ENCODE data around the gene ABLIM3.

ABLIM3 gene

GRCh38 chr5:149141224-149141956, at the start of gene ABLIM3:
ABLIM3 (plus strand) TSS chr5:149141493; CDS start chr5:149142096, 603 bp downstream.
- peak; percentile 93 for DNase-seq

DNA sequence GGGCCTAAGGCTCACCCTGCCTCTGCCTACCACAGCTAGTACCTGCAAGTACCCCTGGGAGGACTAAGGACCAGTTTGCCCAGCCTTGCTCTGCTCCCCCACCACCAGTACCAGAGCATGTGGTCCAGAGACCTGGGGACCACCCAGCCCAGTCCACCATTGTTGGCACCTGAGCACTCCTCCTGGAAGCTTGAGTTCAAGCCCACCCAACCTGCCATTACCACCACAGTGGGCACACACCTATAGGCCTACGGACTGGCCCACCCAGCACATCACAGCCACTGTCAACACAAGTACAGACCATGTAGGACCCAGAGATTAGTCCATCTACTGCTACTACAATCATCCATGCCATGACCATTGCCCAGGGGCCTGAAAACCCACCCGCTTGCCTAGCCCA, 47.7 kb upstream of the ABLIM3 start:
- DNase-seq = no peak

- no peak for DNase-seq
Measured at GRCh38 chr5:149094996-149095395, 46.3 kb upstream of the ABLIM3 start.

GRCh38 chr5:149099920-149100319, 41.4 kb upstream of the ABLIM3 start:
- DNase-seq = no peak

DNA sequence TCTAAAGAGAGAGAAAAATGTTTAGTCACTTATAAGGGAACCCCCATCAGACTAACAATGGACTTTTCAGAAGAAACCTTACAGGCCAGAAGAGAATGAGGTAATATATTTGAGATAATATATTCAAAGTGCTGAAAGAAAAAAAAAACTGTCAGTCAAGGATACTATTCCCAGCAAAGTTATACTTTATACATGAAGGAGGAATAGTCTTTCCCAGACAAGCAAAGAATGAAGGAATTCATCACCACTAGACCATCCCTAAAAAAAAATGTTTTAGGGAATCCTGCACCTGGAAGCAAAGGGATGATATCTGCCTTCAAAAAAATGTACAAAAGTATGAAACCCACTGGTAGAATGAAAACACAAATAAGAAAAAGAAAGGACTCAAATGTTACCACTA, 41.0 kb upstream of the ABLIM3 start:
- no peak for DNase-seq

DNA sequence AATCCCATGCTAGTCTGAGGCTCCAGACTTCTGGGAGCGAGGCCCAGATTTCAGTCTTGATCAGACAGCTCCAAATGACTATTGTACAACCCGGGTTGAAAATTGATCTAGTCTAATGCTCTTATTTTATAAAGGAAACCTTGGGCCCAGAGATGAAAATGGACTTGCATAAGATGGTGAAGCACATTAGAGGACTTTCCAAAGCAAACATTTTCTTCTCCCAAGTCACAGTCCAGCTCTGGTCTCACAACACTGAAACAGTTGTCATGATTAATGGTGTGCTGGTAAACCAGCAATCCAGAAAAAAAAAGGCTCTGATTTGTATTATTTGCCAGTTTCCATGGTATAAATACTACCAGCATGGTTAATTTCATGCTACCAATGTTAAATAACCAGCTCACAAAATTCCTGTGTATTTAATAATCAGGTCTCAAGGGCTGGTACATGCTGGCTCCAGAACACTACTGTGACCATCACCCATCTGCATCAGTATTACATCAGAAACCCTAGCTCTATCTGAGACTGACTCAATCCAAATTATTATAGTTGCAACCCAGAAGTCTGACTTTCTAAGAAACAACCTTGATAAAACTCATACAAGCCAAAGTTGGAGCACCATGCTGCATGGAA, 32.5 kb upstream of the ABLIM3 start:
- no peak for DNase-seq

DNA sequence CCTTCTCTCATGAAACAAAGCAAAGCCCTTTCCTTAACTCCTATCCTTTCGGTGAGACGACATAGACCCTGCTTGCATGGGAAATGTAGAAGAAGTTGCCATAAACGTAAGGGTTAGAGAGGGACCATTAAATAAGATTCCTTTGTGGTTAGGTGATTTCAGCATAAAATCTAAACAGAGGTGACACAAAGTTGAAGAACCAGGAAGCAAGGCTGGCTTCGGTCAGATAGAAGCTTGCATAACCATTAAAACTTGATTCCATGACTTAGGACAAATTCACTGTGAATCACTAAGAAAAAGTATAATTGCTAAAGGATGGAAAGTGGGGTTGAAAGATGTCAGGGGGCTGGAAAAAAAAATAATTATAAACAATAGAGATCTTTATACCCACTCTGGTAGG, 30.9 kb upstream of the ABLIM3 start:
- DNase-seq = no peak

DNA sequence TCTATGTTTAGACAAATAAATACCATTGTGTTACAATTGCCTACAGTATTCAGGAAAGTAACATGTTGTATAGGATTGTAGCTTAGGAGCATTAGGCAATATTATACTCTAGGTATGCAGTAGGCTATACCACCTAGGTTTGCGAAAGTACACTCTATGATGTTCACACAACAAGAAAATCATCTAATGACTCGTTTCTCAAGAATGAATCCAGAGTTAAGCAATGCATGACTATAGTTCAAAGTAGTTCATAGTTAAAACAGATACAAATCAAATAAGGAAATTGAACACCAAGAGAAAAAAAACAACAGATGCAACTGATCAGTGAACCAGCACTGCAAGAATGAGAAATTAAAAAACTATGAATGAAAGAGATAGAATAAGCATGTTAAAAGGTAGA, 27.6 kb upstream of the ABLIM3 start:
- no peak for DNase-seq

DNA sequence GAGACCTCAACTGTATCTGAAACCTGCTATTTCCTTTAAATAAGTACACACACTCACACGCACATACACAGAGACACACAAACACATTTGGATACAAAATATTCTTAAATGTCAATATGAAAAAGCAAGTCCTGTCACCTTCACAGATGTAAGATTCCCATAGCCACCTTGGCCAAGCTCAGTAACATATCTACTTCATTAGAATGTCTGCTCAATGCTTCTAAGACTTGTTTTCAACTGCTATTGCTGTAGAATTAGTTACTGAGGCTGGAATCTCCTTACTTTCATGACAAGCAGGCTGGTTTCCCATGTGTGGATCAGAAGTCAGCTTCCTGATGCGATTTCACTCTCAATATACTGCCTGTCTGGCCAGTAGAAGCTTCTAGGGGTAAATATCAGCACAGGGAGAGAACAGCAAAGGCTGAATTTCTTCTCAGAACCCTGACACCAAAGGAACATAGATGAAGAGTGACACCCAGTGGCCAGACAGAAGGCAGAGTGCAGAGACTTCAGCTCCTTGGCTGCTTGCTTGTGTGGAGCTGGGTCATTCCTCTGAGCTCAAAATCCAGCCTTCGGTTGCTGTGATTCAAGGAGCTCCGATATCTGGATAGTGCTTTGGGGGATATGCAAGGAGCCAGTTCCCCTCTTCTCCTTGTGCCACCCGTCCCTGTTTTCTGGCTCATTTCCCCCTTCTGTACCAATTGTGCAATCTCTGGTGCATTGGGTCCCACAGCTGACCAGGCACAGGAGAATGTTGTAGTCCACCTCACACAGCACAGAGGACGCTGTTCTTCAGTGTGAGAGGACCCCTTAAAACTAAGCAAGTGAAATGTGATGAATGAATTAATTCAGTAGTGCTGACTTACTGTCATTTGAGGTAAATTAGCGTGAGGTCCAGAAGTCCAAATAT, 26.6 kb upstream of the ABLIM3 start:
- DNase-seq = peak; percentile 59

GRCh38 chr5:149117970-149118369, 23.3 kb upstream of the ABLIM3 start:
- DNase-seq = no peak

- no peak for DNase-seq
Measured at GRCh38 chr5:149118463-149118862, 22.8 kb upstream of the ABLIM3 start.

GRCh38 chr5:149121145-149121544, 20.1 kb upstream of the ABLIM3 start:
- DNase-seq = no peak

- DNase-seq = no peak
Measured at GRCh38 chr5:149123211-149123610, 18.1 kb upstream of the ABLIM3 start.

DNA sequence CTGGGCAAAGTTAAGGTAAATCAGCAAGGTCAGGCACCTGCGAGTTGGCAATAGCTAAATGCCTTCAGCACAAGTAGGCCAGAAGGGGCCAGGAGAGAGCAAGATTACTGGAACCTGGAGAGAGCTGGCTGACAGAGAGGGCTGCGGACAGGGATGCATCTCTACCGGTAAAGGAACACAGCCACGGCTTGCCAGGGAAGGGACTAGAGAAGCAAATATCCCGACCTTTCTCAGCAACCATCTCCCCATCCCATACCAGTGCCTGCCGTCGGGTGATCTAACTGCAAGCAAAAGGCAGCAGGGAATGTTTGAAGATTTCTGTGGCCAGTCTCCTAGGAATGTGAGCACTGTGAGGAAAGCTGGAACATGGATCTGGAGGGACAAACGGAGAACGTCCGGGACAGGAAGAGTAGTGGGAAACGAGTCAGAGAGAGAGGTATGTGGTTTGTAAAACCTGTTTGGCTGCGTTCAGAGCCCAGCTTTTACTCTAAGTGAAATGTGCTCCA, 15.9 kb upstream of the ABLIM3 start:
- DNase-seq = no peak

DNA sequence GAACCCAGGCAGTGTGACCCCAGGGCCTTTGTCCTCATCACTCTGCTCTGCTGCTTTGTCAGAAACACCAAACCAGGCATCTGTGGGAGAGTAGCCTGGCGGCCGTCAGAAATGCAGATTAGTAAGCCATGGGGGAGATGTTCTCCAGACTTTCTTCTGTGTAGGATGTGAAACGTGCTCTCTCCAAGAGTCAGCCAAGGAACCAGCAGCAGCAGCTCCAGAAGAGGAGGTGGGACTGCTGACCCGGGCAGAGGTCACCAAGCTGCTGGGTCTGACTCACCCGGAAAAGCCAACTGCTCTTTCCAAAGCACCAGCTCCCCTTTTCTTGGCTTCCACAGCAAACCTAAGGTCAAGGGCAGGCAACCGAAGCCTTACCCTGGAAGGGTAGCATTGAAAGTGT, 14.4 kb upstream of the ABLIM3 start:
- DNase-seq = no peak

GRCh38 chr5:149127394-149127955, 13.8 kb upstream of the ABLIM3 start:
- DNase-seq = no peak

- no peak for DNase-seq
Measured at GRCh38 chr5:149128023-149128875, 13.0 kb upstream of the ABLIM3 start.

DNA sequence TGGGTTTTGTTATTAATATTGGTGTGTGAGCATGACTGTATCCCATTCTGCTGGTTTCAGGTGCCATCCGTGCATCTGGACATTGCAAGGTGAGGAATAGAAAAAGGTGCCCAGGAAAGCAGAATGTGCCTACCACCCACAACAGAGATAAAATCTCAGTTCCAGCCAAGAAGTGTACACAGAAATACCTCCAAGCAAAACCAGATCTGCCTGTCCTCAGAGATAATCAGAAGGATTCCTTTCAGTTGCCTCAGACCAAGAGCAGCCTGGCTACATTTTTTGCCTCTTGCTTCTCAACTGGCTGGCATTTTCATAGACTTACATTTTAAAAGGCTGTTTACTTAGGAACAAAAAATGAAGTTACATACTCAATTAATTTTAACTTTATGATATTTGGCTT, 12.1 kb upstream of the ABLIM3 start:
- DNase-seq = no peak

GRCh38 chr5:149130121-149130914, 11.0 kb upstream of the ABLIM3 start:
- no peak for DNase-seq

- no peak for DNase-seq
Measured at GRCh38 chr5:149132474-149132873, 8.8 kb upstream of the ABLIM3 start.

All from activated CD8-positive, alpha-beta memory T cell treated with anti-CD3 and anti-CD28 coated beads for 24 hours (primary cell).